Measurements from ENCODE around the gene ROMO1. TPM values are rescaled to one million over a fixed set of nuclear protein-coding genes. Genes with fewer than 3 reads are reported as not detected.

The ROMO1 gene
- total RNA-seq, 2 donors from 2014 or later, result 71.0 to 101 TPM

Other genes with a start within 250 kb of the ROMO1 start
- 10 to 100 TPM; 67.5 to 90.0 TPM for gene CEP250, start 243.8 kb upstream of the ROMO1 start, total RNA-seq
- gene C20orf173, start 169.8 kb upstream of the ROMO1 start, total RNA-seq, result not detected
- 100 to 1,000 TPM; 129 to 164 TPM for gene ERGIC3, start 157.3 kb upstream of the ROMO1 start, total RNA-seq
- 1 to 10 TPM; 5.9 to 6.3 TPM for gene SPAG4, start 83.6 kb upstream of the ROMO1 start, total RNA-seq
- 100 to 1,000 TPM; 266 to 324 TPM for gene CPNE1, start 34.5 kb upstream of the ROMO1 start, total RNA-seq
- gene RBM12, start 34.5 kb upstream of the ROMO1 start, total RNA-seq, result 100 to 1,000 TPM; 125 to 143 TPM
- gene NFS1, start 53 bp upstream of the ROMO1 start, total RNA-seq, result 10 to 100 TPM; 27.0 to 37.4 TPM
- 100 to 1,000 TPM; 404 to 438 TPM for gene RBM39, start 42.9 kb downstream of the ROMO1 start, total RNA-seq
- gene PHF20, start 72.6 kb downstream of the ROMO1 start, total RNA-seq, result 10 to 100 TPM; 60.4 to 88.6 TPM